T-helper 17 cell (primary cell): ENCODE measurements around the gene SPDYE6. TPM values are rescaled to one million over a fixed set of nuclear protein-coding genes. Genes with fewer than 3 reads are reported as not detected.
"Not testable (repeated sequence)": the region's sequence is repeated elsewhere in the genome, so short reads cannot be mapped to it uniquely, and the experiment has no call there.

Source experiments
- ATAC-seq: fragments of 150-1000 bp; cut with Tn5 transposase; 2 replicates; pipeline ENCODE4 v1.10.0; 2021; ENCODE audit warnings: mild to moderate bottlenecking, moderate library complexity
- DNase-seq, 3 donors: peaks; one replicate each; pipeline versions ENCODE4 v3.0.0 to v3.0.0-alpha.2; 2020 to 2021
- H3K9me3 ChIP-seq: one replicate; pipeline ENCODE4 v1.7.0; 2013; ENCODE audit warnings: low read length, mild to moderate bottlenecking; ENCODE audit not compliant: control insufficient read depth, poor library complexity, severe bottlenecking
- H3K27ac Mint-ChIP-seq: one replicate; pipeline ENCODE4 v1.8.0; 2022; ENCODE audit warnings: mild to moderate bottlenecking, moderate library complexity, mixed read lengths
- H3K27me3 Mint-ChIP-seq: one replicate; pipeline ENCODE4 v1.8.0; 2022; ENCODE audit warnings: mixed read lengths
- H3K36me3 Mint-ChIP-seq: one replicate; pipeline ENCODE4 v1.8.0; 2022; ENCODE audit warnings: low read depth, mixed read lengths
- H3K4me1 Mint-ChIP-seq: one replicate; pipeline ENCODE4 v1.8.0; 2022; ENCODE audit warnings: mild to moderate bottlenecking, mixed read lengths
- H3K4me3 Mint-ChIP-seq: one replicate; pipeline ENCODE4 v1.8.0; 2022; ENCODE audit warnings: mild to moderate bottlenecking, moderate library complexity, mixed read lengths
- total RNA-seq, 4 donors: library from RNA in 2 of 4; stranded (reverse) in 2 of 4; gene quantifications; one replicate each; pipeline ENCODE4 v1.2.3 and lab custom pipeline; 2022 to 2026

The SPDYE6 gene
- total RNA-seq, 2 donors from 2014 or later: not detected

GRCh38 chr7:102389810-102390209 lies 33.6 kb upstream of the SPDYE6 start:
- H3K27me3 Mint-ChIP-seq: no peaks in the 10 kb centered on the region
- H3K36me3 Mint-ChIP-seq: peaks cover 5% of the 10 kb centered on the region
- H3K4me3 Mint-ChIP-seq: no peak overlapping the region
- ATAC-seq (no peak), DNase-seq (no peak)
- H3K9me3 ChIP-seq: no peaks in the 10 kb centered on the region
- peaks cover 5% of the 10 kb centered on the region for H3K4me1 Mint-ChIP-seq
- peak overlapping the region; percentile 89 for H3K27ac Mint-ChIP-seq

- no peak for ATAC-seq
- peaks cover 3% of the 10 kb centered on the region for H3K4me1 Mint-ChIP-seq
- H3K9me3 ChIP-seq: no peaks in the 10 kb centered on the region
- no peak for DNase-seq
- H3K27ac Mint-ChIP-seq: no peak overlapping the region
- H3K27me3 Mint-ChIP-seq: no peaks in the 10 kb centered on the region
- H3K36me3 Mint-ChIP-seq: peaks cover 3% of the 10 kb centered on the region
- H3K4me3 Mint-ChIP-seq: no peak overlapping the region
Measured at GRCh38 chr7:102387064-102387463, 30.8 kb upstream of the SPDYE6 start.

DNA sequence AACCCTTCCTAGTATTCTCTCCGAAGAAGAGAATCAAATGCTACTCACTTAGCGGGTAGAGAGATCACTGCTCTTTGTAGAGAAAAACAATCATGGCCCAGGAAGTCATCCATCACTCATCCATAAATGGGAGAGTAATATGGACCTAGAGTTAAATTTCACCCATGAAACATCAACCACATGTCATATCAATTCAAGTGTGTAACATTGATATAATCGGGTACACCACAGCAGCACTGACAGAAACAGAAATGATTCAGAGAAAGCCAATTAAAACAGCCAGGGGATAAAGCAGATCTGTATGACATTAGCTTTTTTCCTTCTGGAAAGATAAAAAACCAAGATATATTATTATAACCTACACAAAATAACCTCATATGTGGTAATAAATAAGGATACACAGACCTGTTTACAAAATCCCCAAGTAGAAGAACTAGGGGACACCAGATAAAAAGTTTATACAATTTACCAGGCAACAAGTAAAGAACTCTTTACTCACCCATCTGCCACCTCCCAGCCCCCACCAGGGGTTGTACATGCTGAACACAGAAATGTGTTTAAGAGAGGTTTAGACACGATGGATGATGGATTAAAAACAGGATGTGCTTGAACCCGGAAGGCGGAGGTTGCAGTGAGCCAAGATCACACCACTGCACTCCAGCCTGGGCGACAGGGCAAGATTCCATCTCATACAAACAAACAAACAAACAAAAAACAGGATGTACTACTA lies 25.6 kb upstream of the SPDYE6 start:
- not testable (repeated sequence) for DNase-seq, H3K4me1 Mint-ChIP-seq, H3K36me3 Mint-ChIP-seq, H3K9me3 ChIP-seq, ATAC-seq, H3K4me3 Mint-ChIP-seq, H3K27me3 Mint-ChIP-seq
- peak overlapping the region; percentile 57 for H3K27ac Mint-ChIP-seq

GRCh38 chr7:102380837-102381236 lies 24.6 kb upstream of the SPDYE6 start:
- DNase-seq, H3K4me3 Mint-ChIP-seq, H3K27ac Mint-ChIP-seq, H3K27me3 Mint-ChIP-seq, ATAC-seq, H3K4me1 Mint-ChIP-seq, H3K9me3 ChIP-seq: not testable (repeated sequence)
- peaks cover 10% of the 10 kb centered on the region for H3K36me3 Mint-ChIP-seq

DNA sequence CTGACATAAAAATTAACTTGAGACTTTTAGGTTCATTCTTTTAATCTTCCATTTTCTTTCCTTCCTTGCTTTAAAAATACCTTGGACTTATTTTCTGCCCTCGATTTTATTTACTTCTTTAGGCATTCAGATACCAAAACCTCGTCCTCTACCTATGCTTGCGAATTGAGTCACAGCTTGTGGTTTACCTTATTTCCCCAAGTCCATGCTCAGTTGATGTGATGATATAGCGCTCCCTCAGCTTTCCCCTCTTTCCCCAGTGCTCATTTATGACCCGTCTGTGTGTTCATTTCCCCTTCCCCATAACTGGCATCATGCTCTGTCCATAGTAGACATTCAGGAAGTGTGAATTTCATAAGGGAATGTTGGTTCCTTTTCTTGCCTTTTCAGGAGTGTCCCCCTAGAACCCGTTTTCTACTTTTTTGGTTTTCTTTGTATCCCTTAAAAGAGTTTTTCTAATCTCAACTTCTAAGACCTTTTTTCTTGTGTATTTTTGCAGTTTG lies 20.8 kb upstream of the SPDYE6 start:
- Mint-ChIP-seq H3K4me3 (peak overlapping the region; percentile 12), H3K4me1 (peaks cover 6% of the 10 kb centered on the region), H3K27me3 (no peaks in the 10 kb centered on the region), H3K27ac (peak overlapping the region; percentile 27), H3K36me3 (peaks cover 10% of the 10 kb centered on the region)
- H3K9me3 ChIP-seq: no peaks in the 10 kb centered on the region
- DNase-seq (no peak), ATAC-seq (no peak)

DNA sequence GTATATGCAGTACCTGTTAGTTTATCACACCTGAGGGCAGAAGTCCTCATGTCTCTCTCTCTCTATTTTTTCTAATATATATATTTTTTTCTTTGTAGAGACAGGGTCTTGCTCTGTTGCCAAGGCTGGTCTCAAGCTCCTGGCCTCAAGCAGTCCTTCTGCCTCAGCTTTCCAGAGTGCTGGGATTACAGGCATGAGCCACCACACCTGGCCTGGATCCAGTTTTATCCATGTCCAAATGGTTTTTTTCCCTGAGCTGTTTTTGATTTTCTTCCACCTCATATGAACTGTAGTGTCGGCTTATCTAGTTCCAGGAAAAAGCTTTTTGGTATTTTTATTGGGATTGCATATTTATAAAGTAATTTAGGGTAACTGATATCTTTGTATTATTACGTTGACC lies 16.6 kb upstream of the SPDYE6 start:
- H3K4me1 Mint-ChIP-seq: peaks cover 12% of the 10 kb centered on the region
- not testable (repeated sequence) for H3K36me3 Mint-ChIP-seq, H3K27me3 Mint-ChIP-seq, H3K27ac Mint-ChIP-seq, DNase-seq, H3K9me3 ChIP-seq, H3K4me3 Mint-ChIP-seq, ATAC-seq

- not testable (repeated sequence) for H3K36me3 Mint-ChIP-seq, H3K27ac Mint-ChIP-seq, H3K9me3 ChIP-seq, H3K27me3 Mint-ChIP-seq, DNase-seq, ATAC-seq, H3K4me3 Mint-ChIP-seq
- peaks cover 17% of the 10 kb centered on the region for H3K4me1 Mint-ChIP-seq
Measured at GRCh38 chr7:102370038-102370437, 13.8 kb upstream of the SPDYE6 start.

DNA sequence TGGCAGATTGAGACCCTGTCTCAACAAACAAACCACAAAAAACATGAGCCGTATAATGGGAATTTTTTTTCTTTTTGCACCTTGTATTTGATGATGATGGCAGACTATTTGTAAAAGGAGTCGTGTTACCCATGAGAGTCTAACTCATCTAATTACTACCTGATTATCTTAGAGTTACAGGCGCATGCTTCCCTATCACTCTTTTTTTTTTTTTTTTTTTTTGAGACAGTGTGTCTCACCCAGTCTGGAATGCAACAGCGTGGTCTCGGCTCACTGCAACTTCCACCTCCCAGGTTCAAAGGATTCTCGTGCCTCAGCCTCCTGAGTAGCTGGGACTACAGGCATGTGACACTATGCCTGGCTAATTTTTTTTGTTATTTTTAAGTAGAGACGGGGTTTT lies 9.1 kb upstream of the SPDYE6 start:
- H3K4me3 Mint-ChIP-seq: peak overlapping the region; percentile 5
- DNase-seq, H3K27ac Mint-ChIP-seq, H3K4me1 Mint-ChIP-seq, H3K27me3 Mint-ChIP-seq, H3K36me3 Mint-ChIP-seq, ATAC-seq, H3K9me3 ChIP-seq: not testable (repeated sequence)

DNA sequence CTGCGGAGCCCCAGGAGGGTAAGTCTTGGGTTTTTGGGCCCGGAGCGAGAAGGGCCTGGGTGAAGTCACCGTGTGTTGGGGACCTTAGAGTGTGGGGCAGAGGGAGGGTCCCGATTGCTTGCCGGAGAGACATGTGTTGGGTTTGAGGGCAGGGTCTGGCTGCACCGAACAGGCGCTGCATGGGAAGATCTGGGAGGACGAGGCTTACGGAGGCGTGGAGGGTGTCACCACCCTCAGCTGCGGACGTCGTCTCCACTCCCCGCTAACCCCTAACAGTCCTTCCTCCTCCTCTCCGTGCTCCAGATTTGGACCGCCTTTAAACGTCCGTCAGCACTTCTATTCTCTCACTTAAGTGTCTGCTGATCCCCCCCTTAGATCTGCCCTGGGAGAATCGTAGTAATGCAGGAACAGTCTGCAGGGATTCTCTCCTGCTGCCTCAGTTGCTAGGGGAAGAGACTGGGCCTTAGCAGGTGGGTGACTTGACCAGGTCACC lies 8.2 kb upstream of the SPDYE6 start:
- not testable (repeated sequence) for ATAC-seq, H3K36me3 Mint-ChIP-seq

GRCh38 chr7:102363549-102364393 lies 7.5 kb upstream of the SPDYE6 start:
- peak; percentile 81 to 89 (median 86) for DNase-seq
- not testable (repeated sequence) for H3K4me1 Mint-ChIP-seq, H3K9me3 ChIP-seq, H3K36me3 Mint-ChIP-seq, H3K27me3 Mint-ChIP-seq
- Mint-ChIP-seq H3K27ac (peak overlapping the region; percentile 57), H3K4me3 (peak overlapping the region; percentile 92)
- peak; percentile 99 for ATAC-seq

More for the DNA sequence above, 8.2 kb upstream of the SPDYE6 start:
- Mint-ChIP-seq H3K4me3 (peak overlapping the region; percentile 92), H3K27ac (peak overlapping the region; percentile 57)
- not testable (repeated sequence) for DNase-seq, H3K4me1 Mint-ChIP-seq, H3K9me3 ChIP-seq, H3K27me3 Mint-ChIP-seq

- not testable (repeated sequence) for H3K4me1 Mint-ChIP-seq, H3K27me3 Mint-ChIP-seq, H3K36me3 Mint-ChIP-seq, ATAC-seq, H3K9me3 ChIP-seq, H3K4me3 Mint-ChIP-seq, DNase-seq, H3K27ac Mint-ChIP-seq
Measured at GRCh38 chr7:102346983-102347382, 9.3 kb downstream of the SPDYE6 start.

GRCh38 chr7:102340599-102341368 lies 15.5 kb downstream of the SPDYE6 start:
- H3K4me3 Mint-ChIP-seq: not testable (repeated sequence)

GRCh38 chr7:102337420-102337819 lies 18.8 kb downstream of the SPDYE6 start:
- H3K27ac Mint-ChIP-seq, DNase-seq, H3K4me3 Mint-ChIP-seq, H3K36me3 Mint-ChIP-seq, ATAC-seq, H3K27me3 Mint-ChIP-seq, H3K9me3 ChIP-seq, H3K4me1 Mint-ChIP-seq: not testable (repeated sequence)

More at GRCh38 chr7:102340599-102341368, 15.5 kb downstream of the SPDYE6 start:
- H3K4me1 Mint-ChIP-seq, DNase-seq, H3K27ac Mint-ChIP-seq, ATAC-seq, H3K27me3 Mint-ChIP-seq, H3K36me3 Mint-ChIP-seq, H3K9me3 ChIP-seq: not testable (repeated sequence)
